Mucosa of gallbladder (tissue), 1 donor: ENCODE results near the gene ATP2B2. TPM values are rescaled to one million over a fixed set of nuclear protein-coding genes. Genes with fewer than 3 reads are reported as not detected.

ENCODE experiments used
- DNase-seq: peaks from one replicate; pipeline ENCODE4 v3.0.0-alpha.2; 2020; ENCODE audit warnings: low spot score
- total RNA-seq: library from RNA; stranded (reverse); gene quantifications from one replicate; pipeline ENCODE4 v1.2.1, GENCODE V29; 2021
- donor health status: DM: no; HTN: no; CAD: no.

Gene ATP2B2
- total RNA-seq, 1 donor from 2014 or later, result 0.09 TPM

GRCh38 chr3:10470120-10471053 is 35.0 kb downstream of the ATP2B2 start:
- no peak for DNase-seq

GRCh38 chr3:10469441-10470119 is 35.8 kb downstream of the ATP2B2 start:
- no peak for DNase-seq

GRCh38 chr3:10468613-10469354 is 36.6 kb downstream of the ATP2B2 start:
- no peak for DNase-seq

- no peak for DNase-seq
These were observed 37.3 kb downstream of the ATP2B2 start for GRCh38 chr3:10467904-10468612.

GRCh38 chr3:10467204-10467603 is 38.2 kb downstream of the ATP2B2 start:
- no peak for DNase-seq

GRCh38 chr3:10466186-10466585 is 39.2 kb downstream of the ATP2B2 start:
- no peak for DNase-seq

- no peak for DNase-seq
These were observed 40.2 kb downstream of the ATP2B2 start for GRCh38 chr3:10465161-10465560.

- no peak for DNase-seq
These were observed 41.6 kb downstream of the ATP2B2 start for GRCh38 chr3:10463533-10464434.

GRCh38 chr3:10462641-10463532 is 42.5 kb downstream of the ATP2B2 start:
- no peak for DNase-seq

- DNase-seq, result no peak
These were observed 44.3 kb downstream of the ATP2B2 start for GRCh38 chr3:10460951-10461545.

GRCh38 chr3:10459954-10460754 is 45.2 kb downstream of the ATP2B2 start:
- peak; percentile 51 for DNase-seq

GRCh38 chr3:10457560-10457959 is 47.8 kb downstream of the ATP2B2 start:
- no peak for DNase-seq

- no peak for DNase-seq
These were observed 48.4 kb downstream of the ATP2B2 start for GRCh38 chr3:10456981-10457380.

GRCh38 chr3:10455545-10455914 is 49.9 kb downstream of the ATP2B2 start:
- no peak for DNase-seq

- DNase-seq, result no peak
These were observed 50.4 kb downstream of the ATP2B2 start for GRCh38 chr3:10454907-10455544.

GRCh38 chr3:10453431-10454163 is 51.8 kb downstream of the ATP2B2 start:
- no peak for DNase-seq
